Osteocyte (in vitro differentiated cells): ENCODE results near the gene TOR1A. TPM values are rescaled to one million over a fixed set of nuclear protein-coding genes. Genes with fewer than 3 reads are reported as not detected.
A peak's percentile ranks its signal among the peaks of the same experiment; 100 is the strongest.

Experiments used
- DNase-seq: peaks from one replicate; pipeline ENCODE4 v3.0.0; 2021; ENCODE audit warnings: mixed read lengths; ENCODE audit not compliant: unreplicated experiment; ENCODE audit errors: extremely low spot score
- H3K27ac Mint-ChIP-seq: one replicate; pipeline ENCODE4 v1.8.0; 2021; ENCODE audit warnings: mild to moderate bottlenecking, mixed read lengths; ENCODE audit not compliant: unreplicated experiment
- H3K27me3 Mint-ChIP-seq: one replicate; pipeline ENCODE4 v1.8.0; 2021; ENCODE audit warnings: mixed read lengths; ENCODE audit not compliant: unreplicated experiment
- H3K36me3 Mint-ChIP-seq: one replicate; pipeline ENCODE4 v1.8.0; 2021; ENCODE audit warnings: mixed read lengths; ENCODE audit not compliant: unreplicated experiment
- H3K4me1 Mint-ChIP-seq: one replicate; pipeline ENCODE4 v1.8.0; 2021; ENCODE audit warnings: mixed read lengths; ENCODE audit not compliant: unreplicated experiment
- H3K4me3 Mint-ChIP-seq: one replicate; pipeline ENCODE4 v1.8.0; 2021; ENCODE audit warnings: mild to moderate bottlenecking, moderate library complexity, mixed read lengths; ENCODE audit not compliant: unreplicated experiment
- H3K9me3 Mint-ChIP-seq: one replicate; pipeline ENCODE4 v1.8.0; 2021; ENCODE audit warnings: mixed read lengths; ENCODE audit not compliant: unreplicated experiment
- CTCF ChIP-seq: fragments of 200-600 bp; sonication (generic); IDR thresholded peaks from 2 replicates; pipeline ENCODE4 v1.5.0; 2021; ENCODE audit warnings: antibody characterized with exemption, mild to moderate bottlenecking, moderate library complexity
- total RNA-seq: library from RNA; stranded (reverse); gene quantifications from 2 replicates; pipeline ENCODE4 v1.2.1, GENCODE V29; 2021

The TOR1A gene
- total RNA-seq, 1 donor from 2014 or later = 46.1 TPM

DNA sequence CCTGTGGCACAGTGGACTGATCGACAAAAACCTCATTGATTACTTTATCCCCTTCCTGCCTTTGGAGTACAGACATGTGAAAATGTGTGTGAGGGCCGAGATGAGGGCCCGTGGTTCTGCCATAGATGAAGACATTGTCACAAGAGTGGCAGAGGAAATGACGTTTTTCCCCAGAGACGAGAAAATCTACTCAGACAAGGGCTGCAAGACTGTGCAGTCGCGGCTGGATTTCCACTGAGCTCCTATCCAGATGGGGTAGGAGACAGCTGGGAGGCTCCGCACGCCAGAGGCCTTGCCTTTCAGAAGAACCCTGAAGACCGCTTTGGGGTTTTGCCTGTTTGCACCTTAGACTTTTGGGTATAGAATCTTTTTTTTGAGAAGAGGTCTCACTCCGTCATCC, 14.6 kb downstream of the TOR1A start:
- H3K27me3 Mint-ChIP-seq = no peaks in the 10 kb centered on the region
- DNase-seq = no peak
- TF ChIP-seq CTCF = no peak
- peaks cover 4% of the 10 kb centered on the region for H3K4me1 Mint-ChIP-seq
- no peaks in the 10 kb centered on the region for H3K9me3 Mint-ChIP-seq
- peaks cover 40% of the 10 kb centered on the region for H3K36me3 Mint-ChIP-seq
- no peak overlapping the region for H3K4me3 Mint-ChIP-seq
- H3K27ac Mint-ChIP-seq = no peak overlapping the region

GRCh38 chr9:129806061-129806460, 17.9 kb downstream of the TOR1A start:
- Mint-ChIP-seq H3K4me3 (no peak overlapping the region), H3K36me3 (peaks cover 35% of the 10 kb centered on the region), H3K4me1 (peaks cover 10% of the 10 kb centered on the region), H3K27me3 (no peaks in the 10 kb centered on the region), H3K9me3 (no peaks in the 10 kb centered on the region), H3K27ac (peak overlapping the region; percentile 1)
- no peak for TF ChIP-seq CTCF
- no peak for DNase-seq

GRCh38 chr9:129803676-129804060, 20.3 kb downstream of the TOR1A start:
- no peak for TF ChIP-seq CTCF
- Mint-ChIP-seq H3K4me3 (peak overlapping the region; percentile 87), H3K4me1 (peaks cover 10% of the 10 kb centered on the region), H3K9me3 (no peaks in the 10 kb centered on the region), H3K27ac (peak overlapping the region; percentile 59), H3K27me3 (no peaks in the 10 kb centered on the region), H3K36me3 (peaks cover 19% of the 10 kb centered on the region)
- no peak for DNase-seq

- Mint-ChIP-seq H3K36me3 (peaks cover 17% of the 10 kb centered on the region), H3K9me3 (no peaks in the 10 kb centered on the region), H3K27me3 (no peaks in the 10 kb centered on the region), H3K4me1 (peaks cover 10% of the 10 kb centered on the region), H3K27ac (peak within 1 kb of the TSS; percentile 93), H3K4me3 (peak within 1 kb of the TSS; percentile 87)
- DNase-seq = peak; percentile 97
- TF ChIP-seq CTCF = no peak
Observed at GRCh38 chr9:129802833-129803675, 20.9 kb downstream of the TOR1A start, which contains the start of gene TOR1B. Gene TOR1B (plus strand): TSS chr9:129803184. CDS start chr9:129803213, 29 bp downstream.

- Mint-ChIP-seq H3K27me3 (no peaks in the 10 kb centered on the region), H3K9me3 (no peaks in the 10 kb centered on the region), H3K4me3 (peak overlapping the region; percentile 41), H3K27ac (no peak overlapping the region), H3K36me3 (peaks cover 10% of the 10 kb centered on the region), H3K4me1 (peaks cover 10% of the 10 kb centered on the region)
- TF ChIP-seq CTCF = no peak
- DNase-seq = no peak
Observed at GRCh38 chr9:129801504-129801903, 22.4 kb downstream of the TOR1A start.
